Liver (tissue), 9 donors: ENCODE measurements around the gene FMN1. TPM values are rescaled to one million over a fixed set of nuclear protein-coding genes. Genes with fewer than 3 reads are reported as not detected.

Experiments
- DNase-seq: peaks from one replicate; pipeline ENCODE4 v3.0.0-alpha.2; 2017; ENCODE audit warnings: low spot score
- H3K27ac ChIP-seq, 2 donors: one replicate each; pipeline ENCODE4 v1.7.0; 2013; ENCODE audit warnings: inconsistent platforms in 2 of 2, low read length in 2 of 2, control low read depth in 1 of 2, low read depth in 1 of 2, mild to moderate bottlenecking in 1 of 2
- H3K27me3 ChIP-seq, 4 donors: one replicate each; pipeline versions ENCODE4 v1.6.1 to v1.7.0; 2013; ENCODE audit warnings: low read length in 3 of 4, inconsistent platforms in 1 of 4, mild to moderate bottlenecking in 1 of 4, moderate library complexity in 1 of 4; ENCODE audit not compliant: control insufficient read depth in 4 of 4, insufficient read depth in 4 of 4
- H3K36me3 ChIP-seq, 4 donors: one replicate each; pipeline versions ENCODE4 v1.6.1 to v1.7.0; 2013; ENCODE audit warnings: low read length in 3 of 4, mild to moderate bottlenecking in 3 of 4, low read depth in 1 of 4, moderate library complexity in 1 of 4; ENCODE audit not compliant: control insufficient read depth in 4 of 4, insufficient read depth in 3 of 4
- H3K4me1 ChIP-seq, 4 donors: one replicate each; pipeline versions ENCODE4 v1.6.1 to v1.7.0; 2013; ENCODE audit warnings: low read length in 3 of 4, mild to moderate bottlenecking in 3 of 4, moderate library complexity in 1 of 4; ENCODE audit not compliant: control insufficient read depth in 4 of 4, insufficient read depth in 4 of 4
- H3K4me3 ChIP-seq, 3 donors: one replicate each; pipeline versions ENCODE4 v1.6.1 to v1.7.0; 2013; ENCODE audit warnings: low read length in 3 of 3, control low read depth in 1 of 3, low read depth in 1 of 3, mild to moderate bottlenecking in 1 of 3
- H3K9ac ChIP-seq, 2 donors: one replicate each; pipeline ENCODE4 v1.7.0; 2013; ENCODE audit warnings: low read length in 2 of 2, mild to moderate bottlenecking in 2 of 2, moderate library complexity in 2 of 2, control low read depth in 1 of 2, low read depth in 1 of 2
- H3K9me3 ChIP-seq, 4 donors: one replicate each; pipeline versions ENCODE4 v1.6.1 to v1.7.0; 2013; ENCODE audit warnings: low read length in 3 of 4; ENCODE audit not compliant: control insufficient read depth in 4 of 4
- ATF3 ChIP-seq: IDR thresholded peaks from 2 replicates; pipeline ENCODE4 v1.6.1; 2016; ENCODE audit warnings: antibody characterized with exemption
- CTCF ChIP-seq: fragments of 150-350 bp; IDR thresholded peaks from 2 replicates; pipeline ENCODE4 v1.5.1; 2017; ENCODE audit warnings: improper control_type of control experiment, low read depth, low read length; ENCODE audit not compliant: missing input control
- EGR1 ChIP-seq, 2 donors: IDR thresholded peaks; 2 replicates each; pipeline ENCODE4 v1.6.1; 2016 to 2018; ENCODE audit warnings: antibody characterized with exemption in 2 of 2, low read depth in 2 of 2
- FOXA1 ChIP-seq: IDR thresholded peaks from 2 replicates; pipeline ENCODE4 v1.6.1; 2016; ENCODE audit warnings: antibody characterized with exemption
- FOXA2 ChIP-seq: IDR thresholded peaks from 2 replicates; pipeline ENCODE4 v1.6.1; 2016; ENCODE audit warnings: antibody characterized with exemption
- GABPA ChIP-seq, 2 donors: IDR thresholded peaks in 1 of 2; conservative IDR thresholded peaks in 1 of 2; 2 replicates each; pipeline ENCODE4 v1.6.1; 2016; ENCODE audit warnings: antibody characterized with exemption in 2 of 2, mild to moderate bottlenecking in 1 of 2, moderate library complexity in 1 of 2
- HNF4G ChIP-seq: IDR thresholded peaks from 2 replicates; pipeline ENCODE4 v1.6.1; 2016; ENCODE audit warnings: antibody characterized with exemption
- MAX ChIP-seq: IDR thresholded peaks from 2 replicates; pipeline ENCODE4 v1.6.1; 2016; ENCODE audit warnings: antibody characterized with exemption
- RAD21 ChIP-seq, 2 donors: IDR thresholded peaks; 2 replicates each; pipeline ENCODE4 v1.6.1; 2016; ENCODE audit warnings: antibody characterized with exemption in 2 of 2, mild to moderate bottlenecking in 2 of 2
- REST ChIP-seq: IDR thresholded peaks from 2 replicates; pipeline ENCODE4 v1.6.1; 2016; ENCODE audit warnings: antibody characterized with exemption, mild to moderate bottlenecking
- SP1 ChIP-seq: IDR thresholded peaks from 2 replicates; pipeline ENCODE4 v1.6.1; 2018; ENCODE audit warnings: antibody characterized with exemption, mild to moderate bottlenecking
- TAF1 ChIP-seq: conservative IDR thresholded peaks from 2 replicates; pipeline ENCODE4 v1.6.1; 2016; ENCODE audit warnings: antibody characterized with exemption, mild to moderate bottlenecking
- YY1 ChIP-seq: IDR thresholded peaks from 2 replicates; pipeline ENCODE4 v1.6.1; 2016; ENCODE audit warnings: antibody characterized with exemption, mild to moderate bottlenecking
- WGBS: extraction: QIAGEN DNeasy Blood & Tissue Kit; methylation state at CpG from one replicate; pipeline ENCODE4 v1.1.7; 2013; 5-methylcytosine and 5-hydroxymethylcytosine counted together
- polyA plus RNA-seq, 2 donors: library from polyadenylated mRNA; stranded (reverse) in 1 of 2; unstranded in 1 of 2; fragments of 200-250 nt in 1 of 2; fragments of >200 nt in 1 of 2; fragmentation: Nextera tagmentation in 1 of 2; extraction: Ambion mirVana in 1 of 2; gene quantifications; one replicate each; pipeline versions ENCODE4 v1.2.1 to v1.2.3, GENCODE V29; 2013 to 2015
- total RNA-seq, 2 donors: library from RNA; depleted of rRNA; stranded (reverse); fragments of >200 nt; gene quantifications; one replicate each; pipeline ENCODE4 v1.2.3, GENCODE V29; 2014
- donor health status: healthy.
- donor health status: healthy.
- donor health status: healthy.
- donor health status: healthy.
- donor health status: healthy.

Gene FMN1
- total and polyA plus RNA-seq, 4 donors, result 0.21 to 5.4 (median 0.53) TPM

- no peaks in the 10 kb centered on the region for H3K36me3 ChIP-seq
- H3K4me1 ChIP-seq, result peaks cover 0 to 5% (median 0%) of the 10 kb centered on the region in 4 donors
- no peak overlapping the region for H3K9ac ChIP-seq
- no peak overlapping the region for H3K27ac ChIP-seq
- no peak for TF ChIP-seq GABPA (IDR thresholded peaks at IDR 0.05 in 1 of 2, conservative IDR thresholded peaks at IDR 0.05 in 1 of 2)
- no peaks in the 10 kb centered on the region for H3K9me3 ChIP-seq
- no peak overlapping the region for H3K4me3 ChIP-seq
- 19% methylated on average over 2 of the region's 2 CpGs for WGBS
- H3K27me3 ChIP-seq, result peaks cover 0 to 2% (median 0%) of the 10 kb centered on the region in 4 donors
- no peak for DNase-seq
These were observed 167.9 kb downstream of the FMN1 start for GRCh38 chr15:33026614-33027013.

GRCh38 chr15:33022629-33023028 is 171.9 kb downstream of the FMN1 start:
- H3K9ac ChIP-seq, result no peak overlapping the region
- H3K36me3 ChIP-seq, result no peaks in the 10 kb centered on the region
- H3K27me3 ChIP-seq, result no peaks in the 10 kb centered on the region
- no peak overlapping the region for H3K4me3 ChIP-seq
- H3K27ac ChIP-seq, result no peak overlapping the region
- H3K4me1 ChIP-seq, result peaks cover 0 to 5% (median 0%) of the 10 kb centered on the region in 4 donors
- TF ChIP-seq HNF4G (no peak), ATF3 (no peak), EGR1 (IDR thresholded peaks at IDR 0.05; ENCODE audit: low read depth in 2 of 2) (no peak), MAX (no peak), YY1 (no peak), RAD21 (IDR thresholded peaks at IDR 0.05) (no peak), FOXA1 (no peak), TAF1 (no peak), SP1 (no peak), REST (no peak), FOXA2 (no peak), CTCF (no peak)
- WGBS, result 48% methylated on average over 2 of the region's 2 CpGs
- no peak for DNase-seq
- H3K9me3 ChIP-seq, result no peaks in the 10 kb centered on the region
